Diencephalon (tissue), 1 donor: Measurements from ENCODE around the gene FAM210A. TPM values are rescaled to one million over a fixed set of nuclear protein-coding genes. Genes with fewer than 3 reads are reported as not detected.

Experiments used
- small RNA-seq: library from RNA; depleted of rRNA; stranded (forward); fragments of <200 nt; gene quantifications from one replicate; pipeline ENCODE3, GENCODE V24; 2014
- total RNA-seq: library from RNA; depleted of rRNA; stranded (reverse); fragments of >200 nt; gene quantifications from one replicate; pipeline ENCODE4 v1.2.3, GENCODE V29; 2014

Gene FAM210A
- total RNA-seq, result 36.4 TPM

GRCh38 chr18:13726232-13726971 lies at the start of gene FAM210A, which contains the start of gene RNMT:
Gene FAM210A, minus strand, starts transcription at chr18:13726558. Its CDS starts 44,481 bp downstream, at chr18:13682077.
Gene RNMT, plus strand, starts transcription at chr18:13726673. Its CDS starts 4,845 bp downstream, at chr18:13731518.

Small RNA genes lying within 50 kb of the gene (small RNA-seq; reads per million reads assigned to genes)
- gene AP001525.1, result not detected
- not detected for gene RN7SL362P

Other genes starting within 250 kb of the FAM210A start
- 47.7 TPM for gene RNMT, start 115 bp upstream of the FAM210A start, total RNA-seq
- 0.69 TPM for gene MC5R, start 97.6 kb upstream of the FAM210A start, total RNA-seq
- gene MC2R, start 189.0 kb upstream of the FAM210A start, total RNA-seq, result not detected